ENCODE measurements around the gene HTR3A. TPM values are rescaled to one million over a fixed set of nuclear protein-coding genes. Genes with fewer than 3 reads are reported as not detected.
"Not testable (repeated sequence)": the region's sequence is repeated elsewhere in the genome, so short reads cannot be mapped to it uniquely, and the experiment has no call there.

HTR3A gene
- total RNA-seq, 1 donor from 2014 or later: 0.27 TPM

DNA sequence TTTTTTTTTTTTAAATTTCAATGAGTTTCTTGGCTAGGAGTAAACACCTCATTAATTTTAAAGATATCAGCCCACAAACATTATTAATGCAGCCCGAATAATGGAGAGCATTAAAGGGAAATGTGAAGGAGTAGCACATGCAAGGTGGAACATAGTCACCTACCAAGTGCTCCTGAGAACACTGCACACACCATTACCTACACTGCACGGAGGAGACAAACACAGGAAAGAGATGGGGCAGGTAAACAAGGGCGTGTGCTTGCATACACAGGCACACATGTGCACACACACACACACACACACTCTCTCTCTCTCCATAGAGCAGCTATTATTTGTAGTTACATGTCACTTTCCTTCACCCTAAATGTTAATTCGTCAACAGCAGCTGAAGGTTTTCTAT lies 40.1 kb upstream of the HTR3A start:
- Mint-ChIP-seq H3K27ac (no peak overlapping the region), H3K4me1 (ENCODE audit: unreplicated experiment) (no peaks in the 10 kb centered on the region), H3K9me3 (no peaks in the 10 kb centered on the region), H3K36me3 (no peaks in the 10 kb centered on the region), H3K4me3 (no peak overlapping the region), H3K27me3 (peaks cover 34% of the 10 kb centered on the region)
- TF ChIP-seq, protein P1, sequence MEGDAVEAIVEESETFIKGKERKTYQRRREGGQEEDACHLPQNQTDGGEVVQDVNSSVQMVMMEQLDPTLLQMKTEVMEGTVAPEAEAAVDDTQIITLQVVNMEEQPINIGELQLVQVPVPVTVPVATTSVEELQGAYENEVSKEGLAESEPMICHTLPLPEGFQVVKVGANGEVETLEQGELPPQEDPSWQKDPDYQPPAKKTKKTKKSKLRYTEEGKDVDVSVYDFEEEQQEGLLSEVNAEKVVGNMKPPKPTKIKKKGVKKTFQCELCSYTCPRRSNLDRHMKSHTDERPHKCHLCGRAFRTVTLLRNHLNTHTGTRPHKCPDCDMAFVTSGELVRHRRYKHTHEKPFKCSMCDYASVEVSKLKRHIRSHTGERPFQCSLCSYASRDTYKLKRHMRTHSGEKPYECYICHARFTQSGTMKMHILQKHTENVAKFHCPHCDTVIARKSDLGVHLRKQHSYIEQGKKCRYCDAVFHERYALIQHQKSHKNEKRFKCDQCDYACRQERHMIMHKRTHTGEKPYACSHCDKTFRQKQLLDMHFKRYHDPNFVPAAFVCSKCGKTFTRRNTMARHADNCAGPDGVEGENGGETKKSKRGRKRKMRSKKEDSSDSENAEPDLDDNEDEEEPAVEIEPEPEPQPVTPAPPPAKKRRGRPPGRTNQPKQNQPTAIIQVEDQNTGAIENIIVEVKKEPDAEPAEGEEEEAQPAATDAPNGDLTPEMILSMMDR (conservative IDR thresholded peaks at IDR 0.05): no peak
- DNase-seq (ENCODE audit: extremely low spot score, unreplicated experiment): no peak

- TF ChIP-seq, protein P1 (conservative IDR thresholded peaks at IDR 0.05): no peak
- DNase-seq (ENCODE audit: extremely low spot score, unreplicated experiment): no peak
- Mint-ChIP-seq H3K27ac (no peak overlapping the region), H3K36me3 (no peaks in the 10 kb centered on the region), H3K4me1 (ENCODE audit: unreplicated experiment) (no peaks in the 10 kb centered on the region), H3K9me3 (no peaks in the 10 kb centered on the region), H3K27me3 (peaks cover 37% of the 10 kb centered on the region), H3K4me3 (no peak overlapping the region)
These were observed 39.0 kb upstream of the HTR3A start for GRCh38 chr11:113935858-113936257.

DNA sequence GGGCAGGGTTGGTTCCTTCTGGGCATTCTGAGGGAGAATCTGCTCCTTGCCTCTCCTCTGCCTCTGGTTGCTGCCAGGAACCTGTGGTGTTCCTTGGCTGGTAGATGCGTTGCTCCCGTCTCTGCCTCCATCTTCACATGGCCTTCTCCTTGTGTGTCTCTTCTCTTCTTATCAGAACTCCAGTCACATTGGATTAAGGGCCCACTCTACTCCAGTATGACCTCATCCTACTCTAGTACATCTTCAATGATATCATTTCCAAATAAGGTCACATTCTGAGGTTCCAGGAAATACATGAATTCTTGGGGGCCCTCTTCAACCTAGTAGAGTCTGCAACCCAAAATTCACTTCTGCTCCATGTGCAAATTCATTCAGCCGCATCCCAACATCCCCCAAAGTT lies 37.0 kb upstream of the HTR3A start:
- Mint-ChIP-seq H3K9me3 (no peaks in the 10 kb centered on the region), H3K27ac (no peak overlapping the region), H3K4me3 (no peak overlapping the region), H3K36me3 (no peaks in the 10 kb centered on the region), H3K4me1 (ENCODE audit: unreplicated experiment) (no peaks in the 10 kb centered on the region), H3K27me3 (peaks cover 32% of the 10 kb centered on the region)
- DNase-seq (ENCODE audit: extremely low spot score, unreplicated experiment): no peak
- TF ChIP-seq, protein P1 (conservative IDR thresholded peaks at IDR 0.05): no peak

DNA sequence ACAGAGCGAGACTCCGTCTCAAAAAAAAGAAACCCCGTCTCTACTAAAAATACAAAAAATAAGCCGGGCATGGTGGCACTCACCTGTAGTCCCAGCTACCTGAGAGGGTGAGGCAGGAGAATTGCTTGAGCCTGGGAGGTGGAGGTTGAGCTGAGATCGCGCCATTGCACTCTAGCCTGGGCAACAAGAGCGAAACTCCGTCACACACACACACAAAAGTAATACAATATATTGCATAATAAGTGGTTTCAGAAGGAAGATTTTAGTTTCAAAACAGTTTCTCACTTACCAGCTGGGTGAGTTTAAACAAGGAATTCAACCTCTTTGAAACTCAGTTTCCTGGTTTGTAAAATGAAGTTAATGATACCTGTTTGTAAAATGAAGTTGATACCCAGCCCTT lies 32.7 kb upstream of the HTR3A start:
- DNase-seq (ENCODE audit: extremely low spot score, unreplicated experiment): no peak
- Mint-ChIP-seq H3K27ac (no peak overlapping the region), H3K27me3 (peaks cover 19% of the 10 kb centered on the region), H3K4me1 (ENCODE audit: unreplicated experiment) (no peaks in the 10 kb centered on the region), H3K36me3 (no peaks in the 10 kb centered on the region), H3K9me3 (no peaks in the 10 kb centered on the region), H3K4me3 (no peak overlapping the region)
- TF ChIP-seq, protein P1 (conservative IDR thresholded peaks at IDR 0.05): no peak

GRCh38 chr11:113946162-113946561 lies 28.7 kb upstream of the HTR3A start:
- peaks cover 18% of the 10 kb centered on the region for H3K27me3 Mint-ChIP-seq
- not testable (repeated sequence) for DNase-seq (ENCODE audit: extremely low spot score, unreplicated experiment); H3K4me3 Mint-ChIP-seq; H3K4me1 Mint-ChIP-seq (ENCODE audit: unreplicated experiment); H3K36me3 Mint-ChIP-seq; H3K9me3 Mint-ChIP-seq
- H3K27ac Mint-ChIP-seq: peak overlapping the region; percentile 75

DNA sequence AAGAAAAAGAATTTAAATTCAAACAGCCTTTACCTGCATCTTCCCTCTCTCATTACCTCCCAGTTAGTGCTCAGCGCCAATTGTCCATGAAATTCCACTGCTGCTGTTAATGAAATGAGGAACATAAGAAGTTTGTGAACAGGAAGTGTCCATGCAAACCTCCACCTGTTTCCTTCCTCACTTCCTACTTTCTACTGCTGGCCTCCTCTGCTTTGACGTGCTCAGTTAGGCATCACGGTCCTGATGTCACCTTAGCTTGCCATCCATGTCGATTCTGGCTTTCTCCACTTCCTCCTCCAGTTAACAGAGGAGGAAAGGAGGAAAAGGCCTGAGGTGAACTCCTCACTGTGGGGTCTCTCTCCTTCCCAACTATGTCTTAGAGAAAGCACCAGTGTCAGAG lies 26.9 kb upstream of the HTR3A start:
- Mint-ChIP-seq H3K27me3 (peaks cover 30% of the 10 kb centered on the region), H3K4me3 (no peak overlapping the region), H3K36me3 (no peaks in the 10 kb centered on the region), H3K4me1 (ENCODE audit: unreplicated experiment) (no peaks in the 10 kb centered on the region), H3K9me3 (no peaks in the 10 kb centered on the region), H3K27ac (no peak overlapping the region)
- TF ChIP-seq, protein P1 (conservative IDR thresholded peaks at IDR 0.05): no peak
- DNase-seq (ENCODE audit: extremely low spot score, unreplicated experiment): no peak
